ENCODE data around the gene NEU3.
A peak's percentile ranks its signal among the peaks of the same experiment; 100 is the strongest.
"Not testable (repeated sequence)": the region's sequence is repeated elsewhere in the genome, so short reads cannot be mapped to it uniquely, and the experiment has no call there.

Gene NEU3

GRCh38 chr11:75029836-75030631 is 41.3 kb downstream of the NEU3 start:
- no peak for DNase-seq (ENCODE audit: low spot score)

- no peak for DNase-seq (ENCODE audit: low spot score)
Measured at GRCh38 chr11:75031224-75031753, 42.6 kb downstream of the NEU3 start.

DNA sequence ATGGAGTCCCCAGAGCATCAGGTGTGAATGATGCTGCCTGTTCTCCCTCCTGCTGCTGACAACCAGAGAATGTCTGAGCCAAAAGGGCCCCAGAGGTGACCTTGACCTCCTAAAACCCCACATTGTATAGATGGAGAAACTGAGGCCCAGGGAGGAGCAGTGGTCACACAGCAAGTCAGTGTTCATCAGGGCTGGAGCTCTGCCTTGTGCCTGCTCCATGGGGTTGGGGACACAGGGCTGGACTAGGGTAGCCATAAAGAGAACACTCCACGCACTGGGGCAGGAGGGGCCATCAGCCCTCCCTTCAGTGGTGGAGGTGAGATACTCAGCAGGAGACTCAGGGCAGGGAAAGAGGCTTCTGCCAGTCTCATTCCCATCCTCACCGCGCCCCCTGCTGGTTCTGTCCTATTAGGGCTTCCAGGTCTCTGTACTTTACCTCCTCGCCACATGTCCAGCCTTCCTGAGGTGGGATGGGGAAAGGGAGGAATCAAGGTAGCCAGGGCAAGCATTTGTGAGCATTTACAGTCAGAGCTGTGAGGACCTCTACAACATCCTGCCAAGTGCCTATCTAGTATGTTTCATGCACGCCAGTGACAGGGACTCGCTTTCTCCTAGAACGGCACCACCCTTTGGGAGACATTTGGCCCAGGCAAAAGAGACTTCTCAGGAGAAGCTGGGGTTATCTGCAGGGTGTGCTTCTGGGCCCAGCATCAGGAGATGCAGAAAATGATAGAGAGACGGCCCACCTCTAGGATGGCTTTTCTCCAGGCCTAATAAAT is 43.2 kb downstream of the NEU3 start:
- peak; percentile 70 for DNase-seq (ENCODE audit: low spot score)

GRCh38 chr11:75032550-75032935 is 43.8 kb downstream of the NEU3 start:
- DNase-seq (ENCODE audit: low spot score) = no peak

DNA sequence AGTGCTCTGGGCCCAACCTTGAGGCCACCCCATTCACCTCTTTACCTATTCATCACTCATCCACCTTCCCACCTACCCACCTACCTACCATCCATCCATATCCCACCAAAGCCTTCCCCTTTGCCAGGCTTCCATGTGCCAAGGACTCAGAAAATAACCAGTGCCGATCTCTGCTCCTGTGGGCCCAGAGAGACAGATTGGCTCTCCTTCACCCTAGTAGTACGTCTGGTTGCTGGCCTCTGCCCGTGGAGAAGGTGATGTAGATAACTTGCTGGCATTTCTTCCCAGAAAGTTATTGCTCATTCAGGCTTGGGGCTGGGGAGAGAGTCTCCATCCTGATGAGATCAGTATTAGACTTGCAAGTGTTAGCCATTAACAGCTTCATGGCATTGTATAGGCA is 45.2 kb downstream of the NEU3 start:
- DNase-seq (ENCODE audit: low spot score) = no peak

GRCh38 chr11:75035256-75035655 is 46.5 kb downstream of the NEU3 start:
- no peak for DNase-seq (ENCODE audit: low spot score)

DNA sequence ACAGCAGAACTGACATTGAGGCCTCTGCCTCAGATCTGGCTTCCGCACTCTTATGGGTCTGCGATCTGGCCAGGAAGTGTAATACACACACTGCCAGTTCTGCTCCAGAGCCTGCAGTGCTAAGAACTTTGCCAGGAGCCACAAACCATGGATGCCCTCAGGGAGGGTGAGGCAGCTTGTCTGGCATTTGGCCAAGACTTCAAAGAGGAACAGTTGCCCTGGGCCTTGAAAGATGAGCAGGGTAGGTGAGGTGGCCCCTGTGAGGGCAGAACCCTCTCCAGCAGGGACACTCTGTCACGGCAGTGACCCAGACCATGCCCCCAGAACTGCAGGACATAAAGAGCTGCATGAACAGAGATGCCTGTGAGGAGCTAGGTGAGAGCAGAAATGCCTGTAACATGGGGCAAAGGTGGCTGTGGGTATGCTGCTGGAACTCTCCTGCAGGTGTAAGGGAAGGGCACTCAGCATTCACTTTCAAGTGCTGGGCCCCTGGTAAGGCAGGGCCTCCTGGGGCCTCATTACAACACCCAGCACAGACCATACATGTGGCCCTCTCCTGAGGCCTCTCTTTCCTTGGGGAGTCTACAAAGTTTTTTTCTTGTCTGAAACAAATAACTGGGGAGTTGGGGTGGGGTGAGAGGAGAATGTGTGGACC is 47.3 kb downstream of the NEU3 start:
- no peak for DNase-seq (ENCODE audit: low spot score)

- no peak for DNase-seq (ENCODE audit: low spot score)
Measured at GRCh38 chr11:75040167-75040770, 51.5 kb downstream of the NEU3 start.

DNA sequence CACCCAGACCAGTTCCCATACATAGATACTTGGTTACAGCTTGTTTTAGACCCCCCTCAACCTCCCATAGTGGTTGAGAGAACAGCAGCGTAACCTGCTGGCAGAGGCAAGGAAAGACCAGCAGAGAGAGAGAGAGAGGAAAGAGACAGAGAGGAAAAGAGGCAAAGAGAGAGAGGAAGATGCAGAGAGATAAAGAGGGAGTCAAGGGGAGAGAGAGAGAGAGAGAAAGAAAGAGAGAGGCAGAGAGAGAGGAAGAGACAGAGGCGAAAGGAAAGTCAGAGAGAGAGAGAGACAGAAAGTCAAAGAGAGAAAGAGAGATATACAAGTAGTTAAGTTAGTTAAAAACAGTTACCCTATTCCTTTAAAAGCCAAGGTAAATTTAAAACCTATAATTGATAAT is 52.5 kb downstream of the NEU3 start:
- no peak for DNase-seq (ENCODE audit: low spot score)

DNA sequence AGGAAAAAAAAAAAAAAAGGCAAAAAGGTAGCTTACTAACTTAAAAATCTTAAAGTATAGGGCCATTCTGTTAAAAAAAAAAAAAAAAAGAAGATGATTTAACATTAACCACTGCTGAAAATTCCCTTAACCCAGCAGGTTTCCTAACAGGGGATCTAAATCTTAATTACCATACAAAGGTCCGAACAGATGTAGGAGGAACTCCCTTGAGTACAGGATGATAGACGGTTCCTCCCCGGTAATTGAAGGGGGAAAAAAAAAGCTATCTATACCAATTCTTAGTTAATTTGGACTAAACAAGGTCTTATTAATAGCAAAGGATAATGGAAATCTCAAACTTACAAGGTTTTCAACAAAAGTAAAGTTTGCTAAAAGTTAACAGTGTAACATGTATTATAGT is 53.1 kb downstream of the NEU3 start:
- DNase-seq (ENCODE audit: low spot score) = not testable (repeated sequence)

DNA sequence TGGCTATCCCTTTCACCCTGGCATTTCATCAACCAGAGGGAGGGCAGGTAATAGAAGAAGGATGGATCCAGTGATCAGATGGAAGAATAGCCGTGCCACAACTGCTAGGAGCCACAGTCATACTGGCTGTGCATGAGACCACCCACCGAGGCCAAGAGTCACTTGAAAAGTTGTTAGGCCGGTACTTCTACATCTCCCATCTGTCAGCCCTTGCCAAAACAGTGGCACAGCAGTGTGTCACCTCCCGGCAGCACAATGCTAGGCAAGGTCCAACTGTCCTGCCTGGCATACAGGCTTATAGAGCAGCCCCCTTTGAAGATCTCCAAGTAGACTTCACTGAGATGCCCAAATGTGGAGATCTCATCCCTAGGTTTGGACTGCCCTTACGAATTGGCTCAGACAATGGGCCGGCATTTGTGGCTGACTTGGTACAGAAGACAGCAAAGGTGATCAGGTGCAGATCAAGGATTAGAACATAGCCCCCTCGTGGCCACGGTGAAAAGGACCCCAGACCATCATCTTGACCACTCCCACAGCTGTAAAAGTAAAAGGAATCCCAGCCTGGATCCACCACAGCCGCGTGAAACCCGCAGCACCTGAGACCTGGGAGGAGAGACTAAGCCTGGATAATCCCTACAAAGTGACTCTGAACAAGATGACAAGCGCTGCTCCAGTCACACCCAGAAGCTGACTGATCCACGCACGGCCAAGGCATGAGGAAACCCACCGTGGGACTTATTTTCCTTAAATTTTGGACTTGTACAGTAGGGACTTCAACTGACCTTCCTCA is 55.8 kb downstream of the NEU3 start:
- DNase-seq (ENCODE audit: low spot score) = not testable (repeated sequence)

DNA sequence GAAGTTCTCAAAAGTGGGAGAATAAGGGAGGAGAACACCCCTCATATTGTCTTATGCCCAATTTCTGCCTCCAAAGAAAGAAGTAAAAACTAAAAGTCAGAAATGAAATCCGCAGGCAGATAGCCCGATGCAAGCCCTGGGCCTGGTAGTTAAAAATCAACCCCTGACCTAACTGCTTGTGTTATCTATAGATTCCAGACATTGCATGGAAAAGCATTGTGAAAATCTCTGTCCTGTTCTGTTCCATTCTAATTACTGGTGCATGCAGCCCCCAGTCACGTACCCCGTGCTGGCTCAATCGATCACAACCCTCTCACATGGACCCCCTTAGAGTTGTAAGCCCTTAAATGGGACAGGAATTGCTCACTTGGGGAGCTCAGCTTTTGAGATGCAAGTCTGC is 57.9 kb downstream of the NEU3 start:
- not testable (repeated sequence) for DNase-seq (ENCODE audit: low spot score)

GRCh38 chr11:75047191-75047590 is 58.5 kb downstream of the NEU3 start:
- DNase-seq (ENCODE audit: low spot score) = no peak

GRCh38 chr11:75049501-75050266 is 61.0 kb downstream of the NEU3 start:
- DNase-seq (ENCODE audit: low spot score) = not testable (repeated sequence)

DNA sequence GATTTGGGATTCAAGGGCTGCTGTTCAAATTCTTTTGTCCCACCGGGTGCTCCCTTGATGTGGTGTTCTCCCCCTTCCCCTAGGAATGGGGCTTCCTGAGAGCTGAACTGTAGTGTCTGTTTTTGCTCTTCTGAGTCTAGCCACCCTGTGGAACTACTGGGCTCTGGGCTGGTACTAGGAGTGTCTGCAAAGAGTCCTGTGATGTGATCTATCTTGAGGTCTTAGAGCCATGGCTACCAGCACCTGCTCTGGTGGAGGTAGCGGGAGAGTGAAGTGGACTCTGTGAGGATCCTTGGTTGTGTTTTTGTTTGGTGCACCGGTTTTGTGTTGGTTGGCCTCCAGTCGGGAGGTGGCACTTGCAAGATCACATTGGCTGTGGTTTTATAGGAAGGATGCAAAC is 61.8 kb downstream of the NEU3 start:
- DNase-seq (ENCODE audit: low spot score) = no peak

DNA sequence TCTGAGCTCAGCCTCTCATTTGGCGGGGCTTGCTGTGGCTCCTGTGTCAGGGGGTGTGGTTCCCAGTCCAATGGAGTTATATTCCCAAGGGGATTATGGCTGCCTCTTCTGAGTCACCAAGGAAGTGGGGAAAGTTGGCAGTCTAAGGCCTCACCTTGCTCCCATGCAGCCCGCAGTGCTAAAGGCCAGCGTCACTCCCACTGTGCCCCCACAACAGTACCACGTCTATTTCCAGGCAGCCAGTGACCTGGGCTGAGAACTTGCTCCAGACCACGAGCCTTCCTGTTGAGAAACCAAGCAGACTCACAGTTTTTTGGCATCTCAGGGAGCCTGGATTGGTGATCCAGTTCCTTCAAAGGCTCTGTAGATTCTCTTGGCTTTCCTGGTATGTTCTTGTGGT is 62.3 kb downstream of the NEU3 start:
- DNase-seq (ENCODE audit: low spot score) = no peak

DNA sequence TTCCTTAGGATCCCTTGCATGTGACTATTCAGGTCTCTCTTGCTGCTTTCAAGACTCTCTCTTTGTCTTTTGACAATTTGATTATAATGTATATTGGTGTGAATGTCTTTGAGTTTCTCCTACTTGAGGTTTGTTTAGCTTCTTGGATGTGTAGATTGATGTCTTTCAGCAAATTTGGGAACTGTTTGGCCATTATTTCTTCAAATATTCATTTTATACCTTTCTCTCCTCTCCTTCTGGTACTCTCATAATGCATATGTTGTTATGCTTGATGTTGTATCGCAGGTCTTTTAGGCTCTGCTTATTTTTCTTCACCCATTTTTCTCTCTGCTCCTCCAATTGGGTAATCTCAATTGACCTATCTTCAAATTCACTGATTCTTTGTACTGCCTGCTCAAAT is 63.7 kb downstream of the NEU3 start:
- no peak for DNase-seq (ENCODE audit: low spot score)

- DNase-seq (ENCODE audit: low spot score) = no peak
Measured at GRCh38 chr11:75055511-75055910, 66.8 kb downstream of the NEU3 start.

- DNase-seq (ENCODE audit: low spot score) = no peak
Measured at GRCh38 chr11:75056814-75057213, 68.1 kb downstream of the NEU3 start.

- no peak for DNase-seq (ENCODE audit: low spot score)
Measured at GRCh38 chr11:75059299-75059698, 70.6 kb downstream of the NEU3 start.

Measured in germinal center (tissue), 1 donor.